Ovary (tissue), 3 donors: ENCODE data around the gene STX11.

Experiments used
- CTCF ChIP-seq, 3 donors: fragments of 450-650 bp in 2 of 3; fragments of 200-600 bp in 1 of 3; IDR thresholded peaks; one replicate each; pipeline versions ENCODE4 v1.5.1 to v1.8.0; 2016 to 2022; ENCODE audit warnings: antibody characterized with exemption in 3 of 3, mild to moderate bottlenecking in 1 of 3
- EP300 ChIP-seq: sonication (generic); formaldehyde crosslinking; IDR thresholded peaks from one replicate; pipeline ENCODE4 v1.6.1; 2017; ENCODE audit warnings: antibody characterized with exemption
- donor health status: DM: no; HTN: no; CAD: no.

GRCh38 chr6:144156338-144156737 is 6.0 kb downstream of the STX11 start:
- TF ChIP-seq CTCF (IDR thresholded peaks at IDR 0.05) (no peak), EP300 (no peak)
